Activated CD8-positive, alpha-beta memory T cell treated with anti-CD3 and anti-CD28 coated beads, Interleukin-2, amount 50 U/mL, for 1 hour (primary cell): ENCODE results near the gene C2CD4D.

Experiments used
- DNase-seq: peaks from one replicate; pipeline ENCODE4 v3.0.0-alpha.2; 2020; ENCODE audit errors: extremely low read depth

Gene C2CD4D

DNA sequence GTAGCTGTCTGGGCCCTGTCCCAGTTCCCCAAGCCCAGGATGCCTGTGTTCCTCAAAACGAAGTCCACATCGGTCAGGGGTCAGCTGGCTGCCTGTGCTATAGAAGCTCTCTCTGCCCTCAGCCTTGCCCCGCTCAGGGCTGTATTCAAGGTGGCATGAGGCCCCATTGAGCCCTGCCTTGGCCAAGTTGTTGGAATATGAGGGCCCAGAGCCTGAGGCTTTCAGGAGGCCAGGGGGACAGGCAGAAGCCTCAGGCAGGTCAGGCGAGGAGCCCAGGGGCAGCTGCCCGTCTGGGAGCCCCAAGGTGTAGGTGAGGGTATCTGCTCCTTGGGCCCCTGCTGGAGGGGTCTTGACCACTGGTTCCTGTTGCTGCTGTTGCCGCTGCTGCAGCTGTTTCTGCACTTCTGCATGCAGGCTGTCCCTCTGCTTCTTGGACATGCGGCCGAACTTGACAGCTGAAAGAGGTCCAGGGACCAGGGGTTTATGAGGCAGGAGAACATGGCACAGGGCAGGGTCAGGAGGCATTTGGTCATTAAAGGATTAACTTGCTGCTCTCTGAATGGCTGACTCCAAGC is 24.6 kb downstream of the C2CD4D start:
- DNase-seq, result no peak

DNA sequence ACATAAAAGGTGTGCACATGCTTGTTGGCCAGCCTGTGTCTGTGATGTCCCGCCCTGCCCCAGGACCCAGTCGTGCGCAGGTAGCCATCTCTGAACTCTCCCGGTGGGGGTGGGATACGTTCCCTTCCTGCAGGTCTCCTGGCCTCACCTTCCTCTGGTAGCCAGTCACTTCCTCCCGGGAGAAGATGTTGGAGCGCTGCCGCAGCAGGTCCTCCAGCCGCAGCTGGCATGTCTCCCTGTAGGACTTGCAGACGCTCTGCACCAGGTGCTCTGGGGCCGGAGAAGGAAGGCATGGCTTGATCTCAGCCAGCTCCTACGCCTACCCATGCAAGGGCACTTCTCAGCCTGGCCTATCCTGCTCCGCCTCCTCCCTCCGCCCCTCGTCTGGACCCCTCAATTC is 25.2 kb downstream of the C2CD4D start:
- no peak for DNase-seq

DNA sequence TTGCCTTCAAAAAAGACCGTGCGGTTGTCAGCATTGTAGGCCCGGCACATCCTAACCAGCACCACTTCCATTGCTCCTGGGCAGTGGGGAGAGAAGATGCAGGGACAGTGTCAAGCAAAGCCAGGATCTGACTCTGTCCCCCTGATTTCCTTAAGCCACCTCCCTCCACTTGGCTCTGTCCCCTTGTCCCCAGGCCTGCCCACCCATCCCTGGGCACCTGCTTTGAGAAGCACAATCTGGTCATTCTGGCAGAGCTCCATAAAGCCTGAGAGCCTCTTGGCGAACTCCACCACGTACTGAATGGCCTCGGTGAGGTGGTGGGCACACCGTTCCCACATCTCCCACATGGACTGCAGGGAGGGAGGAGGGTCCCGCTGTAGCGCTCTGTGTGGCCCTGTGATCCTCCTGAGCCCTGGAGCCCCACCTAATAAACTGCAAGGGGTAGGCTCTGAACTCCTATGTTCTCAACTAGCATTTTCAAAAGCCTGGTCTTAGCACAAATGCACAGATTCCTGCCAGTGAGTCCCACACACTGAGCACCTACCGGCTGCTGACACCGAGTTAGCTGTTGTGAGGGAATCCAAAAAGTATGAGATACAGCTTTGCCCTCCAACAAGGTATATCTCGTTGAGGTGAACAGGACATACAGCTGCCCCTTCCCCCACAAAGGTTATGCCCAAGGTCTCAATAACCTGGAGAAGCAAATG is 26.2 kb downstream of the C2CD4D start:
- no peak for DNase-seq

DNA sequence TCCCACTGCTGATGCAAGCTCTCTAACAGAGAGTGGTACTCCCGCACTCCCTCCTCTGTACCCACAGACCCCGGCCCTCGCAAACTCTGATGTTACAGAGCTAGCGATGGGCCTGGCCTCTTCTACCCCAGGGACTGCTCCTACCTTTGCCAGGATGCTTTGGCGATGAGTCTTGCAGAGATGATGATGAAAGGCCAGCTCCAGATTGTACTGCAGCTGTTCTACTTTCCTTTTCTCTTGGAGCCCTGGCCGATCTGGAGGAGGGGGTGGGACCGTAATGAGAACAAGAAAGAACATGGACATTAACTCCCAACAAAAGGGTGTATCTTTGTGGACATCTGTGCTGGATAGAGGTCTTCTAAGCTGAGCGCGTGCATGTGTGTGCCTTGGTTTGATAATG is 28.4 kb downstream of the C2CD4D start:
- DNase-seq, result no peak

DNA sequence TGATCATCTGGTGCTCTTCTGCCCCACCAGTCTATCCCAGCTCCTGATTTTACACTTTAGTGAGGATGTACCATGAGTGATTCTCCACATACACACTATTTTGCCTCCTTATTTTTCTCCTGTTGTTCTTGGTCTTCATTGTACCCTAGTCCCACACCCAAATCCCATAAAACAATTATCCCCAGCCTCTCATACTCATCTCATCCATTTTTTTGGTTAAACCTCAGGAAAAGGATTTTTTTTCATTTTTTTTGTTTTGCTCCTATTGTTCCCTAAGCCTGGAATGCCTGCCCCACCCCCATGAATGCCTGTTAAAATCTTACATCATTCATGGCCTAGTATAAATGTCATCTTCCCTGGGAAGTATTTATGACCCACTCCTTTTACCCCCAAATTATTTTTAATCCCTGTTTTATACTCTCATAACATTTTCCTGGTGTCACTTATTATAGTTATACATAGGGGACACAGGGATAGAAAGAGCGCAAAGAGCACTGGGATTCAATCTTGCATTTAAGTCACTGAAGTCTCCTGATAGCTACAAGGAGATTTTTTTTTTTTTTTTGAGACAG is 29.5 kb downstream of the C2CD4D start:
- no peak for DNase-seq

DNA sequence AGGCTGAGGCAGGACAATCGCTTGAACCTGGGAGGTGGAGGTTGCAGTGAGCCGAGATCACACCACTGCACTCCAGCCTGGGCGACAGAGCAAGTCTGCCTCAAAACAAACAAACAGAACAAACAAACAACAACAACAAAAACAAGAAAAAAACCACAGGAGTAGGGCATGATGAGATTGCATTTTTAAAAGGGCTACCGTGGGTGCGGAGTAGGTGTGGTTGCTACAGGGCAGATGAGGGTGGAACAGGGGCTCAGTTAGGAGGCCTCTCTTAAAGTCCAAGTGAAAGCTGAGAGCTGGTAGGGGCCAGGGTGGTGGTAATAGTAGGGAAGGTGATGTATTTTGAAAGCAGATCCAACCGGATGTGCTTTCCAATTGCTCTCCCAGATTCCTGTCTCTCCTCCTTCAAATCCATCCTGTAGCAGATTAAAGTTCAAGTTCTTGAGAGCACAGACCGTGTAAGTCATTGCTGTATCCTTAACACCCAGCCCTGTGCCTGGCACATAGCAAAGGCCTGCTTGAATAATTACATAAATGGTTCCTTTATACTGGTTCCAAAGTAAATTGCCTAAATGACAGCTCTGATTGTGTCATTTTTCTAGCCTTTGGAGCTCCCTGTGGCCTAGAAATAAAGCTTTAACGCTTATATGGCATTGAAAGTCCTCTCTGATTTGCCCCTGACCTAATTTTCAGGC is 30.2 kb downstream of the C2CD4D start:
- DNase-seq, result no peak

DNA sequence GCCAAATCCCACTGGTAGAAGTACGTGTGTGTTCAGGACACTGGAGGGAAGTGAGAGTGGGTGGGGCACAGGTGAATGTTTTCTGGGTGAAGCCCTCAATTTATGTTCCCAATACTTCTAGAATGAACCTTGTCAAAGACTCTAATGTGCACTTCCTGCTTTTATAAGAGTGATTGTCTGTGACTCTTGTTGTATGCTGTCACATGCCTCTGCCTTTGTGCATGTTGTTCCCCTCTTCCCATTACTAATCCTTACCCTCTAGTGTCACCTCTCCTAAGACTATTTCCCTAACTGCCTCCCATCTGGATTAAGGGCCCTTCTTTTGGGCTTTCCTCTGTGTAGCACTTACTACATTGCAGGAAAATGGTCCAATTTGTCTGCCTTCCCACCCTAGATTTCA is 31.9 kb downstream of the C2CD4D start:
- no peak for DNase-seq

DNA sequence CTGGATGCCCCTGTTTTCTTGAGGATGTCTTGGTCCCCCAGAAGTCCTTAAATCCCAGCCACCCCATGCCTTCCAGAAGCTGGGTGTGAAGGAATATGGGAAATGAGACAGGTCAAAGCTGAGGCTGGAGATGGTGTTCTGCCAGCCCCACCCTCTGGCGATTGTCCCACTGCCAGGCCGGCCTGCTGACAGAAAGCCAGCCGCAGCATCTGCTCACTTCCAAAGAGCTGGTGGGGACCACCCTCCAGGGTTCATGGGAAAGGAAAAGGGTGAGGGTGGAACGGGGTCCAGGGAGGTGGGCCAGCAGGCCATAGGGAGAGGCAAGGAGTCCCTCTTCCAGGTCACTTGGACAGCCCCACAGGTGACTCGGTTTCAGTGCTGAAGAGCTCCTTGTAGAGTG is 32.5 kb downstream of the C2CD4D start:
- no peak for DNase-seq

DNA sequence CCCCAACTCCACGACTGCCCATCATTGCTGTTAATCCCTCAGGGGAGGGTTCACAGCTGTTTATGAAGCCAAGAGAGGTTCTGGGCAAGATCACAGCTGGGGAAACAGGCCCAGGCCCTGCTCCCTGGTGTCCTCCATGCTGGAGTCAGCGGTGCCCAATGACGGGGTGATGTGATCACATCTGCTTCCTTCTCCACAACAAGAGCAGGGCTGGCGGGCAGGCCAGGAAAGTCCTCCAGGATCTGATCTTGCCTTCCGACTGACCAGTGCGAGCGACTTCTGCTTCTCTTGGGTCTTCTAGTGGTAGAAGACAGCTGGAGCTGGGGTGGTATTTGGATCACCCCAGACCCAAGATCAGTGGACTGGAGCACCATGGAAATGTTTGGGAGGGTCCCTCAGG is 33.5 kb downstream of the C2CD4D start:
- DNase-seq, result no peak

DNA sequence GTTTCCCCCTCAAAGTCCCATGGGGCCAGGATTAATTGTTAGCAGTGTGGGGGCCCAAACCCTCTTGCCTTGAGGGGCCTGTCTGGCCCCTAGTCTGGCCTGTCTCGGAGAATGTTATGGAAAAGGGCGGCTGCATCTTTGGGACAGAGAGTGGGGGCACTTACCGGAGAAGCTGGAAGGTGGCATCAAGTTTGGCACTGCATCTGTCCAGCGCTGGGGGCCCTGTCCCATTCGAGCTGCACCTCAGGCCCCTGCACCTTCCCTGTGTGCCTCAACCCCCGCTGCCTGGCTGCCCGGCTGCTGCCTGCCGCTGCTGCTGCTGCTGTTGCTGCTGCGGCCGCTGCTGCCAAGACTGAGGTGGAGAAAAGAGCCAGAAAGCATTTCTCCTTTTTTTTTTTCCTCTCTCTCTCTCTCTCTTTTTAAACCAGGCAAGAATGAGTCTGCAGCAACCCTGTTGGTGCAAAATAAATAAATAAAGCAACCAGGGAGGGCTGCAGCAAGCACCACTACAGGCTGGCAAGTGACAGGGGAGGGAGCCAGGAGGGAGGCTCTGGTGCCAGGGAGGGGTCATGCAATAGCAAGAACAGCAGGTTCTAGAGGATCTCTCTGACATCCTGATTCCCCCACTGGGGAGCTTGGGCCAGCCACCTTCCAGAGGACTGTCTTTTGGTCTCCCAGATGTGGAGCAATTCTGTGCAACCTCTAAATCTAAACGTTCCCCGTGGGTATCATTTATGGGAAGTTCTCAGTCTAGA is 34.4 kb downstream of the C2CD4D start, which contains the start of gene LINGO4:
Gene LINGO4, minus strand, starts transcription at position 354 of the 755 bp plus-strand sequence. CDS start 2,715 bp downstream, outside the sequence.
- DNase-seq, result no peak

DNA sequence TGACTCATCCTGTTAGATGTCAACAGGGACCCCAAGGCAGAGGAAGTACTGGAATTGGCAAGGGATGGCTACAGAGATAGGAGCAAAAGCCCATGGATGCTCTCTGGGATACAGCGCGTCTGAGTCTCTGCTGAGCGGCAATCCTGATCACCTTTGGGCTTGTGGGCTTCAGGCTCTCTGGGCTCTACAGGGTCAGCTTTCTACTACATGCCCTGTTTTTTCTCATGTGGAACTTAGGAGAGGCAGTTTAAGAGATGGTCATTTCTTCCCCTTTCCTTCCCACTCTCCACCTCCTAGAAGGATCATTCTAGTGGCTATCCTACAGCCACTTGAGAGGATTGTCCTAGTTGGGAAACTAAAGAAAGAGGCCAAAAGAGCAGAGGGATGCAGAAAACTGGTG is 35.7 kb downstream of the C2CD4D start:
- DNase-seq, result no peak

DNA sequence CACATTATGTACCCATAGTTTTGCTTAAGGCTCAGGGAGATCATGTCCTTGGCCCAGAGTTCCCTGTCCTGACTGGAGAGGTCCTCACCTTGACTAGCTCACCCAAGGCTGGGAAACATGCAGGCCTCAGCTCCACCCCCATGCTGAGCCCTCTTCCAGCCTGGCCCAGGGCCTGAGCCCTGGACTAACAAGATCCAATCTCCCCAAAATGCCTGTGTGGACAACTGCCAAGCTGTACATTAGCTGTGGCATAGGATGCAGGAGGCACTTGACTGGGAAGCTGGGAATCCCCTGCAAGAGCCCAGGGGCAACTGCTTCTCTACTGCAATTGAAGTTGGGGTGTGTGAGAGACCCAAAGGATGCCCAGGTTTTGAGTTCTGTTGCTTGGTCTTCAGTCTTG is 36.5 kb downstream of the C2CD4D start:
- DNase-seq, result no peak

DNA sequence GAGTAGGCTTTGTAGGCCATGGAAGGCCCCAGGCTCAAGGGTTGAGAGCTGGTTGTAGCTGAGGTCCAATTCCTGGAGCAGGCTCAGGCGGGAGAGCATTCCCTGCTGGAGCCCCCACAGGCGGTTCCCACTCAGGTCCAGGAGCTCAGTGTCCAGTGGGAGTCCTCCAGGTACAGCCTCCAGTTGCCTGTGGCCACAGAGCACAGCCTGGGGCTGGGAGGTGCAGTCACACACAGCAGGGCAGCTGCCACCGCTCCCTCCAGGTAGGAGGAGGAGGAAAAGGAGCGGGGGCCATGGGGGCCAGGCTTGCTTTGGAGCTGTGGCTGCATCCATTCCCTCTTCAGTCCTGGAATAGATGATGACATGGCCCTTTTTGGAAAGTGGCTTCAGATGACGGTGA is 37.2 kb downstream of the C2CD4D start:
- no peak for DNase-seq

DNA sequence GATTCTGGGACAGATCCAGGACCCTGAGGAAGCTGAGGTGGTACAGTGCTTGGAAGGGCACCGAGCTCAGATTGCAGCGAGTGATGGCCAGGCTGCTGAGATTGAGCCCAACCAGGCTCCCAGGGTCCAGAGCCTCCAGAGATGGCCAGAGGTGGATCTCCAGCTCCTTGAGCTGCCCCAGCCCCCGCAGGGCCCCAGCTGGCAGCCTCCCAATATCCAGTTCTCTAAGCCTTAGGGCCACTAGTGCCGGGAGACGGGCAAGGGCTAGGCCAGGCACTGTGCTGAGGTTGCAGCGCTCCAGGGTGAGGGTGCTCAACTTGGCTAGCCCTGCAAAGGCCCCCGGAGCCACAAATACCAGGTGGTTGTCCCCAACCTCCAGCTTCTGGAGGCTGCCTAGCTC is 37.8 kb downstream of the C2CD4D start:
- DNase-seq, result no peak

DNA sequence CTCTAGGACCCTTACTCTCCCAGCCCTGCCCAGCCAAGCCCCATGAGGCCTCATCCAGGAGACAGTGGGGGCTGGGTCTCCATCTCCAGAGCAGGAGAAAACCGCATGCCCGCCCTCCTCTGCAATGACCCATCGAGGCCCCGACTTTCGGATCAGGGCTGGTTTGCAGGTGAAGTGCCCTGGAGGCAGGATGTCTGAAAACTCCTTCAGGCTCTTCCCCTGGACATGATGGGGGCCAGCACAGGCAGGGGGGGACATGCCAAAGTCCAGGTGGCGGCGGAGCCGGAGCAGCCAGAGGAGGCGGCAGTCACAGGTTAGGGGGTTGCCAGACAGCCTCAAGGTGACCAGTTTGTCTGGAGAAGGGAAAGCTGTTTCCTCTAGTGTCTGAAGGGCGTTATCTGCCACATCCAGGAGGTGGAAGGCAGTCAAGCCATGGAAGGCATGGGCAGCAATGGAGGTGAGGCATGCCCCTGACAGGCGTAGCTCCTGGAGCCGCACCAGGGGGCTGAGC is 38.3 kb downstream of the C2CD4D start:
- no peak for DNase-seq

DNA sequence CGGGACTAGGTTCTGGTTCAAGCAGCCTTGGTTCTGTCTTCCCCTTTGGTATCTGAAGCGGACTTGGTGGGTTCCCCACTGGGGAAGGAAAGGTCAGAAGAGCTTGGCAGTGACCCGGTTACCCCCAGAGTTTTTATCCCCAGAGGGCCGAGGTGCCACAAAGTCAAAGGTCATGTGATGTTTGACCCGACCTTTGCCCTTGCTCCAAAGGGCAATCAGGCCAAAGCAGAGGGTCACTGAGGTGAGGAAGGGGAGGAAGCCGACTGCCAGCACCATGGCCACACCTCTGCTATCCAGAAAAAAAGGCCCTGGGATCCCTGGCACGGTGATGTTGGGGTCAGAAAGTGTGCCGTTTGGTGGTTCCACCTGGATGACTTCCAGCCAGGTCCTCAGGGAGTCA is 38.8 kb downstream of the C2CD4D start:
- no peak for DNase-seq

DNA sequence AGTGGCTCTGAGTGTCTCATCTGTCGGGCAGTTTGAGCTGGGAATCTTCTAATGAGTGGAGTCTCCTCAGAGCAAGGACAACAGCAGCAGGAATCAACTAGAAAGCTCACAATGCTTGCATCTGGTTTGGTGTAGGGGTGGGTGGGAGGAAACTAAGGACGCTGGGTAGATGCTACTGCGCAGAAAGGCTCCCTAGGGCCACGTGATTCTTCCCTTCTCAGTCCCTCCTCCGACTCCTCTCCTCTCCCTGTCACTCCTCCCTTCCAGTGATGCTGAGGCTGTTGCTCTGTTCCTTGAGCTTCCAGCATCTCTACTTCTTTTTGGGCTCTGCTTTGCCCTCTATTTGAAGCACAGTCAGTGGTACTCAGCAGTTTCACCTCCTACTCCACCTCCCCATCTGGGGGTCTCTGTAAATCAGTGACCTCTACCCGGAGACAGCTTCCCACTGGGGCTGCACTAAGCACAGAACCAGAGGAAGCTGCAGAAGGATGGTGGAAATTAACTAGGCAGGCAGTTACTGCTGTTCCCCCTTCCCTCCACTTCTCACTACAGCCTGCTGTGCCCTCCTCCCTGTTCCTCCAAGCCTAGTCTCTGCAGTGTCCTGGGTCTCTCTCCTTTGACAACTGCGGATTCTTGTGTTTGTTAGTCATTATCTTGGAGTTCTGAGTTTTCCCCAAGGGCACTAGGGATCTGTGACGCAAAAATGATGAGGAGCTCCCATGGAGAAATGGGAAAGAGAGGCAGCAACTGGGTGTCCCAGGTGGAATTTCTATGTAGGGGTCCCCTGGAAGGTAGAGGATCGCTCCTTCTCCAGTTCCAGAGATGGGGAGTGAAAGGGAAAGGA is 40.2 kb downstream of the C2CD4D start:
- no peak for DNase-seq

DNA sequence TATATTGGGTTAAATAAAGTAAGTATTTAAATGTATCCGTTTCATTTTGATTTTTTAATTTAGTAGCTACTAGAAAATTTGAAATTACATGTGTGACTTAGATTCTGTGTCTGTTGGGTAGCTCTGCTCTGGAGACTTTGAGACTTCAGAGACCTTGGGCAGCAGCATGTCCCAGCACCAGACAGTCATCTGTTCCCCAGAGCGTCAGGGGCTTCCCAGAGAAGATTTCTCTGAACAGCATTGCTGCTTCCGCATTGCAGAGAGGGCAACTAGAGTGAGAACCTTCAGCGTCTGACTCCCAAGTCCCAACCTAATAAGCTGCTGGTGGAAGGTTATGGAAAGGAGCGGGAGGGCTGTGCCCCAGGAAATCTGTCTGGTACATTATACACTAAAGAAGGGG is 41.0 kb downstream of the C2CD4D start:
- DNase-seq, result no peak

DNA sequence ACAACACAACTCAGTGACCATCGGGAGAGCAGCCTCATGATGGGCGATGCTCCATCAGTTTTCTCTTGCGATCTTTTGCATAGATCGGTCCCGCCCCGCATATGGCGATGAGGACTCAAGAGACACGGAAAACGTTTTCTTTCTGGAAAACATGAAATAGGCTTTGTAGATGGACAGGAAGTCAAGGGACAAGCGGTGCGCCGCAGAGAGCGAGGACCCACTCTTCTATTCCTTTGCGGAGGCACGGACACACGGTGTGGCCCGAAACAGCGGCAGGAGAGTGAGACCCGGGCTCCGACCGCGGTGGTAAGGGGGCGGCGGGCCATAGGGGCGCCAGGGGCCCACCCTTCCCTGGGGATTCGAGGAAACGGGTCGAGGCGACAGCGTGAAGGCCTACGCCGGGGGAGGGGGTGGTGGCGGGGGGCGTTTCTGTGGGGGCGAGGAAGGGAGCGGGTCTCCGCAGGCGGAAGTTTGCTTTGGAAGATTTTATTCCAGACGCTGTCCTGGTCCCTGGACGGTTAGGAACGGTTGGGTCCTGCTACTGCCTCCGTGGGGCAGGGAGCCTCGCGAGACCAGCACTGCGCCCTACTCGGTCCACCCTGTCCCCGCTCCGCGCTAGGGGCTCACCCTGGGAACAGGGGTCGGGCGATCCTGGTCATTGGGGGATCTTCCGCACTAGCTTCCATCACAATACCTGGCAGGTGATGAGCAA is 48.5 kb downstream of the C2CD4D start:
- DNase-seq, result no peak
